CD4-positive, alpha-beta T cell treated with Interleukin-10 for 1 hour (primary cell): ENCODE data around the gene MME.

Source experiments
- DNase-seq: peaks from one replicate; pipeline ENCODE4 v3.0.0-alpha.2; 2020

The MME gene

DNA sequence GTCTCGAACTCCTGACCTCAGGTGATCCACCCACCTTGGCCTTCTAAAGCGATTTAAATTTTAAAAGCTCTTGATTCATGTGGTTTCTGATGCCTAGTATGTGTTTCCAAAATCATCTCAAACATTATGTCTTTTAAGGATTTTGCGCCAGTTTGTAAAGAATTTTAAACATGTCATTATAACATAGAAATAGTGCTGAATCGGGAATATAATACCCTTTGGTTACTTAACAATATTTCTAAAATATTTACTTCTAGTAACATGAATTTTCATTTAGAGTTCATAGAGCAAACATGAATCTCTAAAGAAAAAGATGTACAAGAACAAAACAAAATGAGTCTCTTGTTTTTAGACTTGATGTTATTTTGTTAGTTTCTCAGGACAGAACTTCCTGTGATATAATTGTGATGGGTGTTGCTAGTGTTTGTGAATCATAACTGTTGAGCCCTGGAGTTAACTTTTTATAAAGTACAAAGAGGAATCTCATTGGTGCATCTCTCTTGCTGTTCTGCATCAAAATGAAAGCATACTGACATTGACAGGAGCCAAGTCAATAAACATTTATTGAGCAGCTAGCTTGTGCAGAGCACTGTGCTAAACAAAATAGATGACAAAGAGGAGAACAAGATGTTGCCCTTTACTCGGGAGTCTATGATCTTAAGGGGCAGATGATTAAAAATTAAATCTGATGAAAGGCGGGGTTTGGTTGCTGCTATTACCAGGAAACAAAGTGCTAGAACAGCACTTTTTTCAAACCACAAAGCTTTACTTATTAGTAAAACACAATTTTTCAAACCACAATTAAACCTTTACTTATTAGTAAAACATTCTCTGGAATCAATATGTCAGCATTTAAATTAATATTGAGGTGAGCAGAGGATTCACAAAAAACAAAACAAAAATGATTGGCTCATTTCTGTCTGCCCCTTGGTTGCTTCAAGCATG is 73.4 kb downstream of the MME start:
- DNase-seq: no peak

DNA sequence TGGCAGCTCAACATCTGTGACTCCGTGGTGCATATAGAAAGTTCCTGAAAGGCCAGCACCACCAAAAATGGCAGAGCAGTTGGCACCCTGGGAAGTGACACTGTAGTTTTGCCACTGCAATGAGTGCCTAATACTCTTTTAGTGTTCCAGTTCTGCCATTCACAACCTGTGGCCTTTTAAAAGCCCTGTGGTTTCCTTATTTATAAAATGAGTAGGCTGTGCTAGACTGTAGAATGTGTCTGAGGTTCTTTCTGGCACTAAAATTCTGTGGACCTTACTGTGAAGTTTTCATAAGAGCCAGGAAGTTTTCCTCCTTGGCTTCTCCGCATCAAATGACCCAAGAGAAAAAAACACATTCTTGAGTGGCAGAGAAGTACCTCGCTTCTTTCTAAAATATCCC is 74.1 kb downstream of the MME start:
- DNase-seq: no peak

DNA sequence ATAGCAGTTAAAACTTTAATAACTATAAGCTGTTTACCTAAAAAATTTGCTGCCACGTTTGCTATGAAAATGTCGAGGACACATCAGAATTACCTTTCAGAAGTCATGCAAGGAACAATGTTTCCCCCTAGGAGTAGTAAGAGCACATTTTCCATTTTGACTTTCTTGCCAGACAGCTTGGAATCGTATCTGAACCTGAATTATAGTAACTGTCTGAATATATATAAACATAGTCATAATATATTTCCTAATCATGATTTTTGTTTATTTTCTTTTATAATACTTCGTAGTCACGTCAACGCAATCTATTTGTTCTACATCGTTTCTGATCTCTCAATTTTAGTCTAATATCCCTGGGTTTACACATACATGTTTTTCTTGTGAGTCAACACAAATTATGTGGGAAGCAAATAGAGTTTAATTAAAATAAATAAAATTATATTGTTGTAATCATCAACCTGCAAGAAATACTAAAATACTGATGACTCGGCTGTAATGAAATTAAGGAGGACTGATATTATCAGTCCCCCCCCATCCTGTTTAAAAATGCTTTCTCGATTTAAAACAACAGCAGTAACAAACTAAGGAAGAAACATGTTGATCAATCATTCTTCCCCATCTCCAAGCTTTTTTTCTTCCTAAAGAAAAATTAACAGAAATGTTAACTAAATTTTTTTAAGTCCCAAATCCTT is 78.4 kb downstream of the MME start:
- DNase-seq: no peak

DNA sequence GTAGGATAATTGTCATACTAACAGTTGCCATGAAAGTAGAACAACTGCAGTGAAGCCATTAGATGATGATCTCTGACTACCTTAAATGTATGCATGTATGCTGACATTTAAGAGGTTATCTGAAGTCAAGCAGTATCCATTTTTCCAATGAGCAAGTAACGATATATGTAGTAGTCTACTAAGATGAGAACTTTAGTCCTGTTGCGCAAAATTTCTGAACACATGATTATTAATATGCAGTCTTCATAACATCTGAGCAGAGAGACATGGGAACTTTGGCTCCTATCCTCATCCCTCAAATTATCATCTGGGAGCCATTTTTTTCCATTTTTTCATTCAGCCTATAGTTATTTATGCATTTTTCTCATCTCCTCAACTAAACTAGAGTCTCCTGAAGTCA is 79.2 kb downstream of the MME start:
- no peak for DNase-seq

DNA sequence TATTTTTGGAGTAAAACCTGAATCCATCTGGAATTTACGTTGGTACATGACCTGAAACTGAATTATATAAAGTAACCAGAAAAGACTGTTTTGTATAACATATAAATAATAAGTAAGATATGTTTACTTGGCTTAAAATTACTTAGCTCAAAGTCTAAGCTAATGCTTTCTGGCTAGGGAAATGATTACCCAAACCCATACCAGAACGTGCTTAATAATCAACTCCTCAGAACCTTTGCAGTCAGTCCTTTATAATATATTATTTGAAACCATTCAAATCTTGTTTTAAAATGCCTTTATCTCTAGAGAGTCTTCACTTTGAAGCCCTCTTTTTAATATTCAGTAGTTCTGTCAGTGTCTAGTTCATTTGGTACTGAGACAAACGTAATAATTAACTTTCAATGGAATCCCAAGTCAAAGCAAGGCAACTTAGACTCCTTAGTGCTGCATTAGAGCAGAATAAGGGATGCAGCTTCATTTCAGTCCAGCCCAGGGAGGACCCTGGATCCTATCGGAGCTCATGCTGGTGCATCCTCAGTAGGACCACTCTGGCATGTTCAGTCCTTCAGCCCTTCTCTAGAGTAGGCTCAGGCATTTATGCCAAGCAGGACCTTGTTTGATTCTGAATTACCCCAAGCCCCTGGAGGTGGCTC is 81.6 kb downstream of the MME start:
- DNase-seq: no peak

DNA sequence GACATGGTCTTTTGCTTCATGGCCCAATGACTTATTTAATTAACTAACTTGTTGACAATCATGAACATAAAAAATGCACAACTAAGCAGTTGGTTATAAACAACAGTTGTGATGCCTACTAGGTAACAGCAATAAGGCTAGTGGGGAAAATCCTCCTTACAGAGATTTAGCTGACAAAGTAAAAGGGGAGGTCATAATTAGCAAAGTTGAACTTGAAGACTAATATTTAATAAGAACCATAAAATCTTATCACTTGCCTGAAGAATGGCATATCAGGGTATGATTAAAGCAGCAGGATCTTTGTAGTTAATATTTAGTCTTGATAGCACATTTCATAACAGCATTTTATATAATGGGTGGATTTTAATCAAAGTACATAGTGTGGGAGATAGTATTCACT is 84.2 kb downstream of the MME start:
- DNase-seq: no peak

DNA sequence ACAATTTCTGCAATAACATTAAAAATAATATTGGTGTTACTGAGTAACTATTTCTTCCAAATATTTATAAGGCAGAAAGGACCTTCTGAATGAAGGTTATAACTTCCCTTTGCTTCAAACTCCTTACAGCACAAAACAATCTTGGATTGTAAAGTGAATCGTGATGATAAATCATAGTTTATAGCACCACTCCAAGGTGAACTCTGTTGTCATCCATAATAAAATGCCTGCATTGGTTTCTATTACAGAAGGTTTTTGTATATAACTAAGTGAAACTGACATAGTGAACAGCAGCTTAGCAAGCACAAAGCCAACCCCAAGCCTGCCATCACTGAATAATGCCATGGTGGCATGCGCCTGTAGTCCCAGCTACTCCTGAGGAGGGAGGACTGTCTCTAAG is 86.3 kb downstream of the MME start:
- DNase-seq: no peak

DNA sequence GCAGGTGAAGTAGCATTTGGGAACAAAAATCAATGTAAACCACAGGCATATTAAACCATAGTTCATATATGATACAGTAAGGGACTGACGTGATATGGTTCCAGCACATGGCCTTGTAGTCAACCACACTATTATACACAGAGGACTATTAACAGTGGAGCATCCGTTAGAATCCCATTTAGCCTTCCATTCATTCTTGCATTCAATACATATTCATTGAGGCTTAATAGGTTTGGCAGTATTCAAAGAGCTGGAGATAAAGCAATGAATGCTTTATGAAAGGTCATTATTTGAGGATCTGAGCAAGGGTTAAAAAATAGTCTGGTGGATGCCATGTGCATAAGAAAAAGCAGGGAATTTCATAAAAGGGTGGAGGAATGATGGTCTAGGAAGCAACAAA is 89.1 kb downstream of the MME start:
- DNase-seq: no peak

DNA sequence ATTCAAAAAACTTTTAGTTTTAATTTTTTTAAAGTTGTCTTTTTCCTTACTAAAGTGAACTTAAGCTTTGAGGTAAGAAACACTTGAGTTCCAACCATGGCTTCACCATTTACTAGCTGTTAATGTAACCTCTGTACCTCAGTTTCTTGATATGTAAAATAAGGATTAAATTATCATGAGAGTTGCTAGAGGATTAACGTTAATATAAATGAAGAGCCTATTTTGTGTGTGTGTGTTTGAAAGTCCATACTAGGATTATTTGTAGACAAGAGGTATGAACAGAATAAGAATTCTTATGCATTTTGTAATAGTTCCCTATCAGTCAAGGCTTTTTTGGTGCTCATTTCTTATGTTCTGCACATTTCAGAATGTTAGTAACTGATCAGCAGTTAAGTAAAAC is 93.7 kb downstream of the MME start:
- DNase-seq: no peak

DNA sequence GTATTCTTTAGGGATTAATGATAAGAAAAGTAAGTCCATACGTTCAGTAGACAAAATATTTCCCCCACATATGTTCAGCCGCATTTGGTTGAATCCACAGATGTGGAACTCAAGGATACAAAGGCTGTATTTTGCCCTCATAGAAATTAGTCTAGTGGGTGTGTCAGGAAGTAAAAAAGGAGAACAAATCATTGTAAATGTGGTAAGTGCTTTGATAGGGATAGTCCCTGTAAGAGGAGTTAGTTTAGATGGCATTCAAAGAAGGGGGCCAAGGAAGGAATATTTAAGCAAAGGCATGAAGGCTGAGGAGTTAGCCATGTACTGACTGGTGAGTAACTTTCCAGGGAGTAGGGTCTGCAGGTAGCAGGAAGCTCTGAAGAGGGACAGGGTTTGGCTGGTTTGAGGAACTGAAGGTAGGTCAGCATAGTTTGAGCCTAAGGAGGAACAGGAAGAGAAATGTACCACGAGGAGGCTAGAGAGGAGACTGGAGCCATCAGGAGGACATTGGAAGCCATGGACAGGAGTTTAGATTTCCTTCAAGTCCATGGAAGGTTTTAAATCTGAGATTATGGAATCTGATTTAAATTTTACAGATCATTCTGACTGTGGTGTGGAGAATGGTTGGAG is 98.8 kb downstream of the MME start:
- no peak for DNase-seq

DNA sequence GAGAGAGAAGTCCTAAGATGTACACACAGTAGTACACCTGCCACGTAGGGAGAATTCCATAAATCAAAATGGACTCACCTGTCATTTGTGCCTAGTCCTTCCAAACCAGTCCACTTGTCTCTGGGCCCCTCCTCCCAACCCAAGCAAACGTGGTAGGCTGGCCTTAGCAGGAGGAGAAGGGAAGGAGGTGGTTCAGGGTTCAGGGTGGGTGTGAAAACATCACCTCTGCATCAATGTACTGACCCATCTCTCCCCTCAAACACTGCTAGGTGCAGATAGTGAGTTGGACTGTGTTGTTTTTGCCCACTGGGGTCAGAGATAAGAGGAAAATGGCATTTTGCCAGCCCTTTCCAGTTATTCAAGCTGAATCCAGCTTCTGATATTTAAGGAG is 99.3 kb downstream of the MME start:
- DNase-seq: no peak

DNA sequence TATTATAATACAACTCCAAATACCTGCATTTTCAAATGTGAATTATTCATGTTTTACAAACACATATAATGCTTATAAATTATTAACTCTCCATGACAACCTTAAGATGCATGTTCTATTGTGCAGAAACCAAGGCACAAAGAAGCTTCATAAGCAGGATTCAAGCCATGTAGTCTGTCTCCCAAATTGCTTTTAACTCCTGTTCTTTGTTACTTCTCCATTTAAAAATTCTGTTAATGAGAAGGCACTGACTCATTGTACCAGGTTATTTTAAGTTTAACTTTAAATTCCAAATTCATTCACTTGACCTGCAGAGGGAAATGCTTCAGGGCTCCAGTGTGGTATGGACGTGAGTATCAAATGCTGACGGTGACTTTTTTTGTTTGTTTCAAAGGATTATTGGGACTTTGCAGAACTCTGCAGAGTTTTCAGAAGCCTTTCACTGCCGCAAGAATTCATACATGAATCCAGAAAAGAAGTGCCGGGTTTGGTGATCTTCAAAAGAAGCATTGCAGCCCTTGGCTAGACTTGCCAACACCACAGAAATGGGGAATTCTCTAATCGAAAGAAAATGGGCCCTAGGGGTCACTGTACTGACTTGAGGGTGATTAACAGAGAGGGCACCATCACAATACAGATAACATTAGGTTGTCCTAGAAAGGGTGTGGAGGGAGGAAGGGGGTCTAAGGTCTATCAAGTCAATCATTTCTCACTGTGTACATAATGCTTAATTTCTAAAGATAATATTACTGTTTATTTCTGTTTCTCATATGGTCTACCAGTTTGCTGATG is 100.0 kb downstream of the MME start:
- DNase-seq: no peak

DNA sequence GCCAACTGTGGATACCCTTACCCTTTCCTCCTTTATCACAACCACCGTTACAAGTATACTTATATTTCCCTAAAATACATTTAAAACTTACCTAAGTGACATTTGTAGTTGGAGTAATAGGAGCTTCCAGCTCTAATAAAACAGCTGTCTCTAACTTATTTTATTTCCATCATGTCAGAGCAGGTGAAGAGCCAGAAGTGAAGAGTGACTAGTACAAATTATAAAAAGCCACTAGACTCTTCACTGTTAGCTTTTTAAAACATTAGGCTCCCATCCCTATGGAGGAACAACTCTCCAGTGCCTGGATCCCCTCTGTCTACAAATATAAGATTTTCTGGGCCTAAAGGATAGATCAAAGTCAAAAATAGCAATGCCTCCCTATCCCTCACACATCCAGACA is 102.3 kb downstream of the MME start:
- DNase-seq: no peak

DNA sequence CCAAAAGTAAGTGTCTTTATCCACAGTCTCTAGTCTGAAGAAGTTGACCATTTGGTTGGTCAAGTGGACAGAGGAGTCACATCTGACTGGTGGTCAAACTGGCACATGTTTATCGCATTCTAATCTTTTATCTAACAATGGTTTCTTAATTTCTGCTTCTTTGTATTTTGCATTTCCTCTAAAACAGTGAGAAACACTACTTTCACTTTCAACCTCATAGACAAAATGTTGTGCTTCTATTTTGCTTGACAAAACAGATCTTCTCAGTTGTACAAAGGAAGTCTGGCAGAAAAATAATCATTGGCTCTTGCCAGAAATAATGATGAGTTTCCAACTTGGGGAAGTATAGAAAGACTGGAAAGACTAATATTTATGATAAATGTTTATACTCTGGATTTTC is 103.9 kb downstream of the MME start:
- DNase-seq: no peak

DNA sequence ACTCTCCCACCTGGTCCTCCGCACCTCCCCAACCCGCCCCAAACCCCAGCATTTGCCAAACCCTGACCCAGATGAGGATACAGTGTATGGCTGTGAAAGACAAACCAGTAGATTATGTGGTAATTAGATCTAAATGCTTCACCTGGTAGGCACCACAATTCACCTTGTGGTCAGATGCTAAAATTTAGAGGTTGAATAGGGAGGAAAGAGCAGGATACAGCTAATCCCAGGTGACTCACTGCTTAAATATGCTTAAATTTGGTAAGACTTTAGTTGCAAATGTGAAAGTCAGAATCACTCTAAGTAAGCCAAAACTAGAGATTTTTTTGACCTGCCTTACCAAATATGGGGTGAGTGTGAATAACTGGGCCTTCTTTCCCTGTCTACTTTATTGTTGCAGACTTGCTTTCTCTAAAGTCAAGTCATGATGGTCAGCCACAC is 105.5 kb downstream of the MME start:
- no peak for DNase-seq

DNA sequence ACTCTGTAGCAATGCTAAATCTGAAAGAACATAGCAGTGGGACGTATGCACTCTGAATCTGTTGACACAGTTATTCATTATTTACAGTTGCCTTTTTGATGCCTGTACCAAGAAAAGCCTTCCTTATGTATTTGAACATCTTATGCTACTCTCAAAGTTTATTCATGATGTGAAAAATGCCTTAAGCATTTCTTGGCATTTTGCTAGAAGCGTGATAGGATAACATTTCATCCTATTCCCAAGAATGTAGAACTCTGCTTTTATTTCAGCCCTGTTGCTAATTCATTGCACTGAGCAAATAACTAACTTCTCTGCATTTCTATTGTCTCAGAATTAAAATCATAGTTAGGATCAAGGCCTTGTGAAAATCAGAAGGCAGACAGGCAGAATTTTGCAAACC is 107.9 kb downstream of the MME start:
- DNase-seq: no peak

DNA sequence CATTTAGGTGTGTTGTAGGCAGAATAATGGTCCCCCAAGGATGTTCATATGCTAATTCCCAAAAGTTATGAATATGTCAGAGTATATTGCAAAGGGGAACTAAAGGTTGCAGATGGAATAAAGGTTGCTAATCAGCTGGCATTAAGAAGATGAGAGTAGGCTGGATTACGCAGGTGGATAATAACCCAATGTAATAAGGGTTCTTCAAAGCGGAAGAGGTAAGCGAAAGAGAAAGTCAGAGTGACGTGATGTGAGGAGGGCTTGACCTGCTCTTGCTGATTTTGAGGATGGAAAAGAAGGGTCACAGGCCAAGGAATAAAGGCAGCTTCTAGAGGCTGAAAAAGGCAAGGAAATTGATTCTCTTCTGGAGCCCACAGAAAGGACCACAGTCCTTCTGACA is 109.4 kb downstream of the MME start:
- no peak for DNase-seq

DNA sequence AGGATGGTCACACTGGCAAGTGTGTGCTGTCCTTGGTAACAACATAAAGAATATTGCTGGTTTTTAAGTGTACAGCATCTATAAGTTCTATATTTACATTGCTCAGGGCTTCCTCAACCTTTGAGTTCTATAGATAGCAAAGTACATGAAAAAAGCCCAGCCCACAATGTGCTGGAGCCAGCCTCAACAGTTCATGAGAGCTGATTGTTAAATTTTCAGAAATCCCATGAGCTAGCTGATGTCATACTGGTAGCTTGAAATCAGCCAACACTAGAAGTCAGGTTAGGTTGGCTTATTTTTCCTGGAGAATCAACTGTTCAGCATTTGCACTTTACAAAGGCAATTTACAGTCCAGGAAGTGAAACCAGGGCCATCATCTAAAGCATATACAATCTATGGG is 110.6 kb downstream of the MME start:
- no peak for DNase-seq

DNA sequence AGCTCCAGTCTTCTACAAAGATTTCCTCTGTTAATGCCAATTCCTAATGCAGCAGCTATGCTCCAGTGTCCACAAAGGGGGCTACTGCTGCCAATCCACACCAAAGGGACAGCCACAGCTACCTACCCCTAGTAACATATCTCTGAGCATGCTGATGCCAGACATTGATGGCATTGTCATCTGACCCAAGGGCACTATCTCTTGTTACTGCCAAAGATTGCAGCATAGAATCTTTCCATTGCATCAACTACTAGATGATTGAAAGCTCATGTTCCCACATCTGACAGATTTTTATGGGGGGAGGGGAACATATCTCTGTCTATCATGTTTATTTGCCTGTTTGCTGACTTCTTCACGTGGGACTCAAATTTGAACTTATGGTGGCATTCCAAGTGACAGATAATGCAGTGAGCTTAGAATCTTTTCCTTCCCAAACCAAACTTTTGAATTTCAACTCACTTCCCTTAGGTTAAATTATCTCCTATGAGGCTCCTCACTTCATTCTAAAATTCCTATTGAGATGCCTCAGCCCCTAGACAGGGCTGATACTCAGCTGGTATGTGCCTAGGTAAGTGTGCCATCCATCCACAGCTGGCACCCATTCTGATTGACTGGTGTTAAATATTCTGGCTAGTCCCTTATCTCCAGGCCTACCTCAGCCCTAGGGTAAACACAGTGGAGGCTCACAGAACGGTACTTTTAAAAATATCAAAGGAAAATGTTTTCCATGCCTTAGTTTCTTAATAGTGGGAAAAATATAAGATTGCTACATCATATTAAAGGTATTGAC is 113.0 kb downstream of the MME start:
- DNase-seq: no peak

DNA sequence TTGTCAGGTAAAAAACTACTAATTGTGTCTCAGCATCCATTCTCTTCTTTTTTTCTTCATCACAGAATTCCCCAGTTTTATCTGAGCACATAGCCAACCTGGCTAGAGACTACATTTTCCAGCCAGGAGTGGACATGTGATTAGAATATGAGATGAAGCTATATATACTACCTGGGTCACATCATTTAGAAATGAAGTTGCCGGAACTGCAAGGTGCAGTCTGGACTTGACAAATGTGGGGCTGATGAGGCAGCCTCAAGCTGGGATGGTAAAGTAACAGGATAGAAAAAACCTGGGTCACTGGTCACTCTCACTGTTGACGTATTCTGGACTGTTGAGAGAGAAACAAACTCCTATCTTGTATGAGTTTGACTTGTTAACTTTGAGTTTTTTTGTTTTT is 113.7 kb downstream of the MME start:
- DNase-seq: no peak
